Fibroblast of villous mesenchyme (primary cell): ENCODE data around the gene FLT4. TPM values are rescaled to one million over a fixed set of nuclear protein-coding genes. Genes with fewer than 3 reads are reported as not detected.

Experiments
- DNase-seq: peaks from one replicate; pipeline ENCODE4 v3.0.0-alpha.2; 2010; ENCODE audit warnings: low read depth
- H3K4me3 ChIP-seq: 2 replicates; pipeline ENCODE4 v1.5.1; 2011; ENCODE audit warnings: low read depth, mild to moderate bottlenecking, low read length
- CTCF ChIP-seq: IDR thresholded peaks from 2 replicates; pipeline ENCODE4 v1.5.1; 2012; ENCODE audit warnings: low read depth, mild to moderate bottlenecking, low read length; ENCODE audit not compliant: insufficient read depth
- total RNA-seq: library from RNA; depleted of rRNA; stranded (reverse); fragments of >200 nt; gene quantifications from 2 replicates; pipeline ENCODE4 v1.2.3, GENCODE V29; 2012

The FLT4 gene
- total RNA-seq, 1 donor = 0.43 TPM

- no peak for TF ChIP-seq CTCF
- no peak overlapping the region for H3K4me3 ChIP-seq
- DNase-seq = no peak
Measured at GRCh38 chr5:180590543-180591310, 58.7 kb downstream of the FLT4 start.

- no peak for DNase-seq
- TF ChIP-seq CTCF = no peak
- no peak overlapping the region for H3K4me3 ChIP-seq
Measured at GRCh38 chr5:180589771-180590542, 59.4 kb downstream of the FLT4 start.

GRCh38 chr5:180586870-180587269 is 62.5 kb downstream of the FLT4 start:
- no peak overlapping the region for H3K4me3 ChIP-seq
- TF ChIP-seq CTCF = no peak
- DNase-seq = no peak

GRCh38 chr5:180586204-180586603 is 63.2 kb downstream of the FLT4 start:
- H3K4me3 ChIP-seq = no peak overlapping the region
- no peak for TF ChIP-seq CTCF
- no peak for DNase-seq

GRCh38 chr5:180583738-180584137 is 65.7 kb downstream of the FLT4 start:
- DNase-seq = no peak
- no peak for TF ChIP-seq CTCF
- no peak overlapping the region for H3K4me3 ChIP-seq

GRCh38 chr5:180580681-180581080 is 68.7 kb downstream of the FLT4 start:
- TF ChIP-seq CTCF = no peak
- H3K4me3 ChIP-seq = no peak overlapping the region
- DNase-seq = no peak
